Body of pancreas (tissue), 4 donors: ENCODE measurements around the gene DLX1. TPM values are rescaled to one million over a fixed set of nuclear protein-coding genes. Genes with fewer than 3 reads are reported as not detected.

ENCODE experiments used
- ATAC-seq: fragments of 150-250 bp; one replicate; pipeline ENCODE4 v1.9.1; 2016
- DNase-seq, 4 donors: peaks; one replicate each; pipeline ENCODE4 v3.0.0-alpha.2; 2019
- H3K27ac ChIP-seq, 4 donors: fragments of 200-600 bp; sonication (generic); 1 replicate in 3 of 4; 2 replicates in 1 of 4; pipeline versions ENCODE4 v1.5.1 to v1.6.1; 2016 to 2019; ENCODE audit warnings: mild to moderate bottlenecking in 1 of 4, mixed read lengths in 1 of 4, moderate library complexity in 1 of 4
- H3K27me3 ChIP-seq, 2 donors: fragments of 200-600 bp; sonication (generic); one replicate each; pipeline ENCODE4 v1.6.0; 2016; ENCODE audit warnings: mild to moderate bottlenecking in 1 of 2
- H3K36me3 ChIP-seq, 2 donors: fragments of 200-600 bp; sonication (generic); replicated peaks in 1 of 2; 2 replicates each; pipeline ENCODE4 v1.5.1; 2016; ENCODE audit warnings: low read depth in 2 of 2; ENCODE audit not compliant: insufficient read depth in 1 of 2
- H3K4me1 ChIP-seq: fragments of 200-600 bp; sonication (generic); one replicate; pipeline ENCODE4 v1.6.0; 2016
- H3K4me3 ChIP-seq, 2 donors: fragments of 200-600 bp; sonication (generic); 1 replicate in 1 of 2; 2 replicates in 1 of 2; pipeline ENCODE4 v1.5.1; 2016 to 2019
- H3K9me3 ChIP-seq, 3 donors: fragments of 200-600 bp; sonication (generic); 1 replicate in 2 of 3; 2 replicates in 1 of 3; pipeline ENCODE4 v1.5.1; 2016
- CTCF ChIP-seq, 7 experiments: fragments of 450-650 bp in 4 of 7; fragments of 200-600 bp in 3 of 7; sonication (generic) in 3 of 7; IDR thresholded peaks; one replicate each; pipeline ENCODE4 v1.5.1; 2016 to 2019; ENCODE audit warnings: antibody characterized with exemption in 7 of 7
- POLR2A ChIP-seq, 3 donors: fragments of 450-650 bp; IDR thresholded peaks; one replicate each; pipeline ENCODE4 v1.6.1; 2016; ENCODE audit warnings: antibody characterized with exemption in 3 of 3, mild to moderate bottlenecking in 2 of 3
- WGBS, 2 donors: methylation state at CpG; one replicate each; pipeline ENCODE4 v1.1.5; 2017; 5-methylcytosine and 5-hydroxymethylcytosine counted together
- intact Hi-C: fragments of 100-400 bp; cut with DNase I; formaldehyde crosslinking; loops from one replicate; pipeline ENCODE4 v1.15.1; 2023
- total RNA-seq, 2 donors: library from RNA; depleted of rRNA; stranded (reverse); fragments of >200 nt; gene quantifications; one replicate each; pipeline ENCODE4 v1.1.0, GENCODE V29; 2016

DLX1 gene
- total RNA-seq, 2 donors from 2014 or later = not detected

- 12% methylated on average over 22 to 23 of the region's 23 CpGs for WGBS, 2 donors
- Histone ChIP-seq H3K9me3 (no peaks in the 10 kb centered on the region), H3K27ac (no peak overlapping the region), H3K4me3 (no peak overlapping the region), H3K36me3 (no peaks in the 10 kb centered on the region), H3K4me1 (peaks cover 46% of the 10 kb centered on the region), H3K27me3 (peaks cover 10 to 65% of the 10 kb centered on the region in 2 donors)
- no peak for DNase-seq
- TF ChIP-seq POLR2A (IDR thresholded peaks at IDR 0.05) (no peak), CTCF (IDR thresholded peaks at IDR 0.05) (no peak)
- no peak for ATAC-seq
- intact Hi-C loops = loop anchor here (10.0 kb wide), 1 partner anchor 291 kb away; no protein-coding TSS in a partner anchor
These were observed 20.3 kb downstream of the DLX1 start for GRCh38 chr2:172105471-172106107.

DNA sequence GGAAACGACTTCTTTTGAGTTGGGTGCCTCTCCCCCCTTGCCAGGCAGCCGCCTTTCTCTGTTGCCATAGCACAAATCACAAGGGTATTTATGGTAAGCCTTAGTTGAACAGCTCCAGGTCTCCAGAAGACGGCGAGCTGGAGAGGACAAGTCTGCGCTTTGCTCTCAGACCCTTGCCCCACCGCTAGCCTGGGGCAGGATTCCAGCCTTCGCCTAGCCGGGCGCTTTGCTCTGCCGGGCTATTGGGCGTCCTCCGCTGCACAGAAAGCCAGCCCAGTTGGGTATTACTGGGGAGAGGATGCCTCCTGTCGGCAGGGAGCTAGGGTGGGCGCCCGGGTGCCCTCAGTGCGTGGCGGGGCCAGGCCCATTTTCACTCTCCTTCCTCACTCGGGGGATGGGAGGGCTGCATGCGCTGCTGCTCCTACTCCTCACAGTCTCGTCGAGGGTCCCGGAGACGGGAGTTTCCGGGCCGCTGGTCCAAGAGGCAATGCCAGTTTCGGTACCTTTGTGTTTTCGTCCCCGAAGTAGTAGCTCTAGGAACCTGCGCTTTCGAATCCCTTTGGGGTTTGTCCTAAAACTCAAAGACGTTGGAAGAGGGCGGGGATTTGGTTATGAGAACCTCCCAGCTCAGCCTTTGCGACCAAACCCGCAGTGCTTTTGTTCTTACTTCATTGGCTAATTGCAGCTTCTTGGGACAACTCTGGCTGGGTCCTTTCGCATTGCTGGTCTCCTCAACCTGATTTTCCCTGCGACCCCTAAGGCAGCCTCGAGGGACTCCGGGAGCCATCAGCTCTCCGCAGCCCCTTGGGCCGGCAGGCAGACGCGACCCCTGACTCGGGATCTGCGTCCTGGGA, 21.0 kb downstream of the DLX1 start:
- DNase-seq (peak in 1 of 4 donors; percentile 43), ATAC-seq (no peak)
- no peaks in the 10 kb centered on the region for H3K9me3 ChIP-seq
- intact Hi-C loops = loop anchor here (10.0 kb wide), 1 partner anchor 292 kb away; no protein-coding TSS in a partner anchor
- H3K4me1 ChIP-seq = peaks cover 39% of the 10 kb centered on the region
- H3K36me3 ChIP-seq = no peaks in the 10 kb centered on the region
- TF ChIP-seq POLR2A (IDR thresholded peaks at IDR 0.05) = no peak
- TF ChIP-seq CTCF (IDR thresholded peaks at IDR 0.05) = peak in 5 of 7 experiments; percentile 4 to 42 (median 29)
- no peak overlapping the region for H3K27ac ChIP-seq
- 4 to 11% methylated on average over 23 to 44 of the region's 44 CpGs for WGBS, 2 donors
- H3K4me3 ChIP-seq = no peak overlapping the region
- peaks cover 10 to 57% of the 10 kb centered on the region in 2 donors for H3K27me3 ChIP-seq

DNA sequence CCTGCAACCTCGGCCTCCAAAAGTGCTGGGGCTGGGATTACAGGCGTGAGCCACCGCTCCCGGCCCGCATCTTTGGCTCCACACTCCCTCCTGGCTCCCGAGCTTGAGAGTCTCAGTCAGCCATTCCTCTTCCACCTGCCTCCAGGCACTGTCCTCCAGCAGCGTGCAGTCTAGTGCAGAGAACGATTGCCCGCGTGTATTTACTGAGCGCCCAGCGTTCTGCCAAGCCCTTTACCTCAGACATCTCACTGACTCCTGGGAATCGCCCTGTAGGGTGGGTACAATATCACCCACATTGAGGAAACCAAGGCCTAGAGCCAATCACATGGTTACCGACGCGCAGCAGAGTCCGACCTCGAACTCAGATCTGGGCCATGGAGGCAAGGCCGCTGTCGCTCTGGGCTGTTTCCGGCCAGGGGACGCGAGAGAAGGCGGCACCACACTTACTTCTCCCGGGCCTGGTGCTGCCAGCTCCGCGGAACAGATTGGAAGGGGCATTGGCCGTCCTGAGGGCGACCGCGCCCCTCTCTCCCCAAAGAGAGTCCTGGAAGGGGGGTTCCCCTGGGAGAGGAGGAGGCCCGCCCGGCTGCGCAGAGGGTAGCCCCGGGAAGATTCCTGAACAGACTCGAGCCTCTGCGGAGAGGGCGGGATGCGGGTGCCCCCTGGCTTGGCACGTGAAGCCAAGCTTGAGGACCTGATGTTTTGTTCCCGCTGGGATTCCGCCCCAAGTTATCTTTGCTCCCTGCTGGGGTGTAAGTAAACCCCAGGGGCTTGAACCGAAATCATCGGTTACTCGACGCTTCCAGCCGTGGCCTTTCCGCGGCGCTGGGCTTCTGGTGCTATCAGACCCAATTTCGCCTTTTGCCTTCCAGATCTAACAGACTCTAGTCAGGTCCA, 22.6 kb downstream of the DLX1 start:
- H3K27me3 ChIP-seq = peaks cover 5 to 41% of the 10 kb centered on the region in 2 donors
- H3K4me3 ChIP-seq = no peak overlapping the region
- ATAC-seq (no peak), DNase-seq (no peak)
- H3K36me3 ChIP-seq = no peaks in the 10 kb centered on the region
- intact Hi-C loops = loop anchor here (10.0 kb wide), 1 partner anchor 293 kb away; no protein-coding TSS in a partner anchor
- no peaks in the 10 kb centered on the region for H3K9me3 ChIP-seq
- no peak overlapping the region for H3K27ac ChIP-seq
- WGBS, 2 donors = 15 to 22% methylated on average over 5 to 50 of the region's 51 CpGs
- H3K4me1 ChIP-seq = peaks cover 23% of the 10 kb centered on the region
- TF ChIP-seq CTCF (IDR thresholded peaks at IDR 0.05) = no peak
- no peak for TF ChIP-seq POLR2A (IDR thresholded peaks at IDR 0.05)

DNA sequence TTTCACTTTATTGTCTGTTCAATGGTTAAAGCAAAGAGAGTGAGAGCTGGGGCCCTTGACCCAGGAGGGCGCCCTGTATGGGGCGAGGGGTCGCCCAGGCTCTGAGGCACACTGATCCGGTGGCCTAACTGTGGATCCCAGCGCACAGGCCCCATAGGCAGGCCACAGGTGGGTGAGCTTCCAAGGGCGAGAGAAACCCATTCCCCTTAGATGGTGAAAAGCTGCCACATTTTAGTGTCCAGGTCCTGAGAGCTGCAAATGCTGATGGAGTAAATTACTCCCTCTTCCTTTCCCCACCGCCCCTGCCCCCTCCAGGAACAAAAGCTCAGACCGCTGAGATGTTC, 23.3 kb downstream of the DLX1 start:
- no peaks in the 10 kb centered on the region for H3K36me3 ChIP-seq
- H3K27me3 ChIP-seq = peaks cover 5 to 41% of the 10 kb centered on the region in 2 donors
- H3K9me3 ChIP-seq = no peaks in the 10 kb centered on the region
- intact Hi-C loops = loop anchor here (10.0 kb wide), 1 partner anchor 294 kb away; no protein-coding TSS in a partner anchor
- WGBS, 2 donors = 0 to 23% methylated on average over 2 to 8 of the region's 8 CpGs
- H3K27ac ChIP-seq = no peak overlapping the region
- H3K4me1 ChIP-seq = peaks cover 17% of the 10 kb centered on the region
- ATAC-seq (no peak), DNase-seq (no peak)
- TF ChIP-seq CTCF (IDR thresholded peaks at IDR 0.05) (no peak), POLR2A (IDR thresholded peaks at IDR 0.05) (no peak)
- H3K4me3 ChIP-seq = no peak overlapping the region
